IPS-NIHi7 (cell line): Measurements from ENCODE around the gene CERS1.
A peak's percentile ranks its signal among the peaks of the same experiment; 100 is the strongest.

Experiments used
- DNase-seq: peaks from one replicate; pipeline ENCODE4 v3.0.0; 2012; ENCODE audit warnings: mixed read lengths; ENCODE audit errors: extremely low spot score

The CERS1 gene

GRCh38 chr19:18839465-18840287 is 56.3 kb downstream of the CERS1 start:
- DNase-seq: peak; percentile 36

- no peak for DNase-seq
These were observed 61.3 kb downstream of the CERS1 start for GRCh38 chr19:18834644-18834984.

GRCh38 chr19:18833849-18834643 is 61.9 kb downstream of the CERS1 start:
- no peak for DNase-seq

- no peak for DNase-seq
These were observed 62.8 kb downstream of the CERS1 start for GRCh38 chr19:18833141-18833476.

DNA sequence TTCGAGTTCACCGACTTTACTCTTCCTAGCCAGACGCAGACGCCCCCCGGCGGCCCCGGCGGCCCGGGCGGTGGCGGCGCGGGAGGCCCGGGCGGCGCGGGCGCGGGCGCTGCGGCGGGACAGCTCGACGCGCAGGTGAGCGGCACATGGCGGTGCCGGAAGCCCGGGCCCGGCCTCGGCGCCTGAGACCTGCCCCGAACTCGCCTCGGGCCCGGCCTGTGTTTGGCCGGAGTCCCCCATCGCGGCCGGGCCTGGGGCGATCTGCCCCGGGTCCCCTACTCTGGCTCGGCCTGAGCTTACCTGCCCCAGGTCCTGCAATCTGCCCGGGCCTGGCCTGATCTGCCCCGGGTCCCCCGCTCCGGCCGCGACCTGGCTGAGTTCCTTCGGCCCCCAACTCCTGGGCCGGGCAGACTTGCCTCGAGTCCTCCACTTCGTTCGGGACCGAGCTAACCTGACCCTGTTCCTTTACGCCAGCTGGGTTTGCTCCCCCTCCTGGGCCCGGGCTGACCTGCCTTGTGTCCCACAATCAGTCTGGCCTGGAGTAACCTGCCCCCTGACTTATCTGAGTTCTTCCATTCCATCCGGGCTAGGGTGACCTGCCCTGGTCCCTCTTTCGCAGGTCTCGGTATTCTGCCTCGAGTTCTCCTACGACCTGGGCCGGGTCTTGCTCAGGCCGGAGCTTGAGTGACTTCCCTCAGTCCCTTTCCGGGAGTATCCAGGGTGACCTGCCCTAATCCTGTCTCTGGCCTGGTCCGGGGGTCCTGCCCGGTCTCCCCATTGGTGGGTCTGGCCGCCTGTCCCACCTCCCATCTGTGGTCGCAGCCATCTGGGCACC is 63.4 kb downstream of the CERS1 start:
- DNase-seq: peak; percentile 49

DNA sequence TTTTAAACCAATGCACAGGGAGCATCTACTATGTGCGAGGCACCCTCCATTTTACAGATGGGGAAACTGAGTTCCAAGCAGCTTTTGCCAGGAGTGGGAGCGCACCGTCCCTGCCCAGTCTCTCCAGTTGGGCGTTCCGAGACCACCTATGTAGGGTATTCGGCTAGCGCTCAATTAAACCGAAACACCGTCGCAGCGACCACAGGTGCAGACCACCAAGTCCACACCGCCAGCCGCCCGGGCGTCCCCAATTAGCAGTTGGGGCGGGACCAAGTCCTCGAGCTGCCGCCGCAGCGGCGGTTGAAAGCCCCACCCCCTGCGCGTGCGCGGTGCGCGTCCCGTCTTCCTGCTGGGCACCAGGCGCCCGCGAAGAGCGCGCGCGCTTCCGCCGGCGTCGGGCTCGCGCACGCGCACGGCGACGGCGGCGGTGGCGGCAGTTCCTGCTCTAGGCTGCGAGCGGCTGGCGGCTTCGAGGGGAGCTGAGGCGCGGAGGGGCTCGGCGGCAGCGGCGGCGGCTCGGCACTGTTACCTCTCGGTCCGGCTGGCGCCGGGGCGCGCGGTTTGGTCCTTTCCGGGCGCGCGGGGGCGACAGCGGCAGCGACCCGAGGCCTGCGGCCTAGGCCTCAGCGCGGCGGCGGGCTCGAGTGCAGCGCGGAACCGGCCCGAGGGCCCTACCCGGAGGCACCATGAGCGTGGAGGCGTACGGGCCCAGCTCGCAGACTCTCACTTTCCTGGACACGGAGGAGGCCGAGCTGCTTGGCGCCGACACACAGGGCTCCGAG is 64.2 kb downstream of the CERS1 start, which contains the start of gene UPF1:
Gene UPF1, plus strand, starts transcription at position 436 of the 782 bp plus-strand sequence. Its CDS starts 251 bp downstream, at position 687.
- DNase-seq: peak; percentile 99

- DNase-seq: no peak
These were observed 65.5 kb downstream of the CERS1 start for GRCh38 chr19:18830488-18830887.

DNA sequence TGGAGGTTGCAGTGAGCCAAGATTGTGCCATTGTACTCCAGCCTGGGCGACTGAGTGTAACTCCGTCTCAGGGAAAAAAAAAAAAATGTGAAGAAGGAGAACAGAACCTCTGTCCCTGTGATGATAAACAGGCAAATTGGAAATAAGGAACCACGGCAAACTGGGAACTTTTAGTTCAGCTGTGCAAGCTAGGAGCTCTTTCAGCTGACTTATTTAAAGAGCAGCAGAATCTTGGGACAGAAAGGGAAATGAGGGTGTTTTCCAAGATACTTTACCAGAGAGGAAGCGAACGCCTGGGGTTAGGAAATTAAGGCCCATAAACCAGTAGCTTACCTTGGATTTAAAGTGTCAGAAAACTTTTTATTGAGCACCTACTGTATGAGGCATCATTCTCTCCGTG is 67.2 kb downstream of the CERS1 start:
- DNase-seq: no peak
